Posterior vena cava (tissue), 2 donors: Measurements from ENCODE around the gene CD74. TPM values are rescaled to one million over a fixed set of nuclear protein-coding genes. Genes with fewer than 3 reads are reported as not detected.
"Not testable (repeated sequence)": the region's sequence is repeated elsewhere in the genome, so short reads cannot be mapped to it uniquely, and the experiment has no call there.

Experiments used
- DNase-seq: peaks from one replicate; pipeline ENCODE4 v3.0.0-alpha.2; 2020; ENCODE audit warnings: low spot score
- intact Hi-C, 2 donors: fragments of 100-400 bp; cut with DNase I; formaldehyde crosslinking; loops; one replicate each; pipeline versions ENCODE4 v1.14.1 to v1.14.2; 2022 to 2023
- total RNA-seq, 2 donors: library from RNA; stranded (reverse); fragmentation: NEBNext Ultra II Directional; extraction: Animal tissue kit (Norgen Biotek cat#: 25700); gene quantifications; one replicate each; pipeline ENCODE4 v1.2.1, GENCODE V29; 2021
- donor health status: DM: yes; HTN: yes; CAD: no.
- donor health status: DM: yes; HTN: yes; CAD: no.

Gene CD74
- total RNA-seq, 2 donors from 2014 or later, result 279 to 566 TPM

DNA sequence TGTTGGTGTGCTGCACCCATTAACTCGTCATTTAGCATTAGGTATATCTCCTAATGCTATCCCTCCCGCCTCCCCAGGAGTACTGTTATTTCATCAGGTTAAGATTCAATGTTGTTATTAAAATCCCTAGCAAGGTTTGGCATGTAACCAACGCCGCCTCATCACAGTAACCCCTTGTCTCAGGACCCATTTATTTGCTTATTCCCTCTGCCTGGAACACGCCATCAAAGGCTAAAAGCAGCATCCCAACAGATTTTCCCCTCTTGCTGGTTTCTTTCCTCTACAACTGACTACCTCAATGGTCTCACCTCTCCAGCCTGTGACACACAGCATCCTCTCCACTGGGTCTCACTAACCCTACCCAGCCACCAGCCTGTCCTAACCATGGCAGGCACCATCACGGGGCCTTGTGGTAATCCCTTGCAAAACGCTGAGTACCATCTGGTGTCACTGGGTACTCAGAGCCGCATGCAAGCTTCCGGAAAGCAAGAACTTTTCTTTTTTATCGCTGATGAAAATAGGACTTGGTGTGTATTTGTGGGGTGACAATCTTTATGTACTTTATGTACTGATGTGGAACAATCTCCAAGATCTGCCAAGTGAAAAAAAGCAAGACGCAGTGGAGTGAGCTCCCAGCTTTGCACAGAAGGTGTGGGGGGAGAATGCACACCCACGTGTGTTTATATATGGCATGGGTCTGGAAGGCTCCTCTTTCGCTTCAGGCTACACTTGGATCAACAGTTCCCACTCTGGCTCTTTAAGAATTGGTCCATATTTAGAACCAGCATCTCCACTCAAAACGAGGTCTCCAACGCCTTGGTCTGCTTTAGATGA is 30.7 kb upstream of the CD74 start:
- no peak for DNase-seq
- intact Hi-C loops, result no loop called here

DNA sequence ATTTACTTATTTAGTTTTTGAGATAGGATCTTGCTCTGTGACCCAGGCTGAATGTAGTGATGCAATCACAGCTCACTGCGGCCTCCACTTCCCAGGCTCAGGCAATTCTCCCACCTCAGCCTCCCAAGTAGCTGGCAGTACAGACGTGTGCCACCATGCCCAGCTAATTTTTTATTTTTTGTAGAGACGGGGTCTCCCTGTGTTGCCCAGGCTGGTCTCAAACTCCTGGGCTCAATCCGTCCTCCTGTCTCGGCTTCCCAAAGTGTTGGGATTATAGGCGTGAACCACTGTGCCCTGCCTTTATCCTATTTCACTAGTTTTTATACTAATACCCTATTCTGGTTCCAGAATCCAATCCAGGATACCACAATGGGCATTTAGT is 30.0 kb upstream of the CD74 start:
- intact Hi-C loops, result no loop called here
- DNase-seq, result no peak

DNA sequence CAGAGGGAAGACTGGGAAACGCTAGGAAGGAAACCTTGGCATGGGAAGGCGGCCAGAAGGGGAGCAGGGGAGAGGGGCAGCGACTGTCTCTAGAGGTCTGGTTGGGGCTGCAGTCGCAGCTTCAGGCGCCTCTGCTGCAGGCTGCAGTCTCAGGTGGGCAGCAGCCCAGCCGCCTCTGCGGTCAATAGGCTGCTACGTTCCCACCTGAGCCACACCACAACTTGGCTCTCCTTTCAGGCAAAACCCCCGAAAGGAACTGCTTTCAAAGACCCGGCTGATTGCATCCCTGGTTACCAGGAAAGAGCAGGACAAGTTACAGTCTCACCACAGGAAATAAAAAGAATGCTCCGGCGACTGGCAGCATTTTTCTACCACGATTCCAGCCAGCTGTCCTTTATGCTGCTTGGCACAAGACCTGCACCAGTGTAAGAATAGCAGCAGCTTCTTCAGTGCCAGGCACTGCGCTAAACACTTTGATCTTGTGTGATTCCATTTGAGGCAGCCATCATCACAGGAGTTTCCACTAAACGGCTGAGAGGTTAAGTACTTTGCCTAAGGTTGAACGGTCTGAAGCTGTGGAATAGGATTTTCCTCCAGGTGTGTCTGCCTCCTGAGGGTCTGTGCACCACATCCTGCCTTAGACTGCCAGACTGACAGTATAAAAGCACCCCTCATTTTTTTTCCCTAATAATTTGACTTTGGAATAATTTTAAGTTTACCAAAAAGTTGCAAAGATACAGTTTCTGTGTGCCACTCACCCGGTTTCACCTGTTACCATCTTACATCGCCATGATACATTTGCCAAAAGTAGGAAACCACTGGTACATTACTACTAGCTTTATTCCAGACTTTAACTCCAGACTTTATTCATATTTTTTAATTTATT is 29.3 kb upstream of the CD74 start:
- DNase-seq, result no peak
- intact Hi-C loops, result no loop called here

DNA sequence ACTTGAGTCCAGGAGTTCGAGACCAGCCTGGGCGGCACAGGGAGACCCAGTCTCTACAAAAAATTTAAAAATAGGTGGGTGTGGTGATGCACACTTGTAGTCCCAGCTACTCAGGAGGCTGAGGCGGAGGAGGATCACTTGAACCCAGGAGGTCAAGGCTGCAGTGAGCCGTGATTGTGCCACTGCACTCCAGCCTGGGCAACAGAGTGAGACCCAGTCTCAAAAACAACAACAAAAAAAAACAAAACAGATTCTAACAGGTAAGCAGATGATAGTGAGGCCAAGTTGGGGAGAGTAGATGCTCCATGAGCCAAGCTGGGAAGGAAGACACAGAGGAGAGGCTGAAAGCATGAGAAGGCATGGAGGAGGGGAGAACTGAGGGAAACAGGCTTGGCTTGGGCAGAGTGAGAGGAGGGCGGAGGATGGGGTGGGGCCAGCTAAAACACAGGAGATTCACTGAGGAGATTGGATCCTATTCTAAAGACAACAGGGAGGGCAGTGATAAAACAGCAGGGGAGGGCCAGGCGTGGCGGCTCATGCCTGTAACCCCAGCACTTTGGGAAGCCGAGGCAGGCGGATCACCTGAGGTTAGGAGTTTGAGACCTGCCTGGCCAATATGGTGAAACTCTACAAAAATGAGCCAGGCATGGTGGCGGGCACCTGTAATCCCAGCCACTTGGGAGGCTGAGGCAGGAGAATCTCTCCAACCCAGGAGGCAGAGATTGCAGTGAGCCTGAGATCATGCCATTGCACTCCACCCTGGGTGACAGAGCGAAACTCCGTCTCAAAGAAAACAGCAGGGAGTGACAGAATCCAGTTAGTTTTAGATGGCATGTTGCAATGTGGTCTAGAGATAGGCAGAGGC is 28.5 kb upstream of the CD74 start:
- intact Hi-C loops, result no loop called here
- no peak for DNase-seq

DNA sequence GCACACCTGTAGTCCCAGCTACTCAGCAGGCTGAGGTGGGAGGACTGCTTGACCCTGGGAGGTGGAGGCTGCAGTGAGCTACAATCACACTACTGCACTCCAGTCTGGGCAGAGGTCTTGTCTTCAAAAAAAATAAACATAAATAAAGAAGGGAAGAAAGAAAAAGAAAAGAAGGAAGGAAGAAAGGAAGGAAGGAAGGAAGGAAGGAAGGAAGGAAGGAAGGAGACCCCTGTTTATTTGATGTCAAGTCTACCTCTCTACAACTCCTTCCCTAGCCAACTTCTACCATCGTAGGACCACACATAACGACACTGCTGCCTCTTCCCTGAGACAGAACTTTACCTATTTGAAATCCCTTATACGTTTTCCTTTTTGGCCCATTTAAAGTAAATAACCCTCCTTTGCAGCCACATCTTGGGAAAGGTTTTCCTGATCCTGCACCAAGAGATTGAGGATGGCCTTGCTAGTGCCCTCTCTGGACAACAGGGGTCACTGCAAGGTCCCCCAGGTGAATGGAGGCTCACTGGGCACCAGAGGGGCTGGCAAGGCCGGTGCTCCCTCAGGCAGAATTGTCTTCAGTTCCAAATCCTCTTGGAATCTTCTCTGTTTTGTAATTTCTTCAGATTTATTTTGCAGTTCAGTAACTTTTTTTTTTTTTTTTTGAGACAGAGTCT is 26.3 kb upstream of the CD74 start:
- intact Hi-C loops, result loop anchor here in 1 of 2 donors (10.0 kb wide), 1 partner anchor 174 kb away; no protein-coding TSS in a partner anchor
- DNase-seq, result no peak

DNA sequence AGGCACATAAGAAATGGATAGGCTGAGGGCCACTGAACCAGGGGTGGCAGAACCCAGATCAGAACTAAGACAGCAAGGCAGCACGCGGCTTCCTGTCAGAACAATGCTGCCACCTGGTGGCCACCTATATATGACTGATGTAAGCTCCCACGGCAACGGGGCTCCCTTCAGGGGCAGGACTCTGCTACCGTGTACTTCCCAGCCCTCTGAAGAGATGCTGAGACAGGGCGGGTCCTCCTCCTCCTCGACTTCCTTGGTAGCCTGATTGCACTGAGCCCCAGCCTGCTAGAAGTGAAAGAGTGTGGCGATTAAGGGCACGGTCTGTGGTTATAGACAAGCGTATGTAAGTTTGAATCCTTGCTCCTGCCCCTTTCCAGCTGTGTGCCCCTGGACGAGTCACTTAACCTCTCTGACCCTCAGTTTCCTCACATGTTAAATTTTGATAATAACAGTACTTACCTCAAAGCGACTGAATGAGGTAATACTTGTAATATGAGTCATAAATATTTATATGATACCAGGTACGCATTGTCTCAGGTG is 23.5 kb upstream of the CD74 start:
- peak; percentile 95 for DNase-seq
- intact Hi-C loops, result loop anchor here in 1 of 2 donors (10.0 kb wide), 1 partner anchor 171 kb away; no protein-coding TSS in a partner anchor

DNA sequence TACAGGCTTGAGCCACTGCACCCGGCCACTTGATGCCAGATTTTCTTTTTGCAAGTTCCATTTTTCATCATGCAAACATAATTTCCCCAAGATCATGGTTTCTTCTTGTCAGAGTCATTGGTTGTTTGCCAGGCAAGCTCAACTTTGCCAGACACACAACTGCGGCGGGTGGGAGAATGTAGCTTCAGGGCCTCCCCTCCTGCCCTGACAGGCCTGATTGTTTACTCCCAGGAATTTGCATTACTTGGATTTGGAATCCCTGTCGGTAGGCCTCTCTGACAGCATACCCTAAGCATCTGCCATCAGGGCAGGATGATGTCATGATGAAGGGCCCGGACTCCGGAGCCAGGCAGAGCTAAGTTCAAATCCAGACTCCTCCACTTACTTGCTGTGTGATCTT is 21.8 kb upstream of the CD74 start:
- DNase-seq, result peak; percentile 43

DNA sequence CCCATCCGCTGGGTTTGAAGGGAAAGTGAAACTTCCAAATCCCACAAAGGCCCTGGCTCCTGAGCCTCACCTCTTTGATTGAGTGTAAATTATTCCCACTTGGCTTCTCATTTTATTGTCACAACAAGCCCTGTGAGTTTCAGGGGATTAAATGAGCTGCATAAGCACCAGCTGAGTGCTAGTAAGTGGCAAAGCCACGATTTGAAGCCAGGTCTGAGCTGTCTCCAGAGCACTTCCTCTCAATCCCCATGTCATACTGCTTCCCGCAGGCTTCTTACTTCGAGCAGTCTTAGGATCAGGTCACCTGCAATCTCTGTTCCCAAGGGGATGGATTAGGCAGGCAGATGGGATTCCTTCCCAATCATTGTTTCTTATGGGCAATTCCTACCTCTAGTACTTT is 18.9 kb upstream of the CD74 start:
- intact Hi-C loops, result loop anchor here in 1 of 2 donors (10.0 kb wide), 1 partner anchor 167 kb away; no protein-coding TSS in a partner anchor

More for the DNA sequence above, 21.8 kb upstream of the CD74 start:
- intact Hi-C loops, result loop anchor here in 1 of 2 donors (10.0 kb wide), 1 partner anchor 170 kb away; no protein-coding TSS in a partner anchor

DNA sequence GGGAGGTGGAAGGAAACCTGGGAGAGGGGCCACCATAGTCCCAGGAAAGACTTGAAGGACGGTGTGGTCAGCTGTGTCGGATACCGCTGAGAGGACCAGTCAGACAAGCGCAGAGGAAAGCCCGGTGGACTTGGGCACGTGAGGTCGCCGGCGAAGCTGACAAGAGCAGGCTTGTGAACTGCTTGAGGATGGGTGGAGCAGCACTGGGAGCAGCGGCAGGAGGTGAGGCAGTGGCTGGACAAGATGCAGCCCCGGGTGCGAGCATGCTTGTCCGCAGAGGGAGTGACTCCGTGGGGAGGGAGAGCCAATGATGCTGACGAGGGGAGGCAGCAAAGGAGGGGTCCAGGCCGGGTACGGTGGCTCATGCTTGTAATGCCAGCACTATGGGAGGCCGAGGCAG is 18.3 kb upstream of the CD74 start:
- intact Hi-C loops, result loop anchor here in 1 of 2 donors (10.0 kb wide), 1 partner anchor 166 kb away; no protein-coding TSS in a partner anchor
- DNase-seq, result peak; percentile 71

More for the DNA sequence above, 18.9 kb upstream of the CD74 start:
- DNase-seq, result no peak

DNA sequence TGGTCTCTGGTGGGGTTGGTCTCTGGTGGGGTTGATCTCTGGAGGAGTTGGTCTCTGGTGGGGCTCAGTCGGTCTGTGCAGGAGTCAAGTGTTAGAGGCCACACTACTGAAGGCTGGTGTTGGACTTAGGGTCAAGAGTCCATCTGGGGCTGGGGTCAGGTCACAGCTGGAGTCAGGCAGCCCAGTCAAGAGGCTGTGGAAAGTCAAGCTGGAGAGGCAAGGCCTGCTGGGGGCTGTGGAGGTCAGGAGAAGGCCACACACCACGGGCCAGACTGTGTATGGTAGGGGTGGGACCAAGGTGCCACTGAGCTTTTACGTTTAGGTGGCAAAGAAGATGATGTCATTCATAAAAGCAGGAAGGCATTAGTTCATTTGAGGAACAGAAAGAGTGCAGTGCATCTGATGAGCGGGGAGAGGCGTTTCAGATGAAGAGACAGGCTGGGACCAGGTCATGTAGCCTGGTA is 16.7 kb upstream of the CD74 start:
- intact Hi-C loops, result no loop called here
- no peak for DNase-seq

DNA sequence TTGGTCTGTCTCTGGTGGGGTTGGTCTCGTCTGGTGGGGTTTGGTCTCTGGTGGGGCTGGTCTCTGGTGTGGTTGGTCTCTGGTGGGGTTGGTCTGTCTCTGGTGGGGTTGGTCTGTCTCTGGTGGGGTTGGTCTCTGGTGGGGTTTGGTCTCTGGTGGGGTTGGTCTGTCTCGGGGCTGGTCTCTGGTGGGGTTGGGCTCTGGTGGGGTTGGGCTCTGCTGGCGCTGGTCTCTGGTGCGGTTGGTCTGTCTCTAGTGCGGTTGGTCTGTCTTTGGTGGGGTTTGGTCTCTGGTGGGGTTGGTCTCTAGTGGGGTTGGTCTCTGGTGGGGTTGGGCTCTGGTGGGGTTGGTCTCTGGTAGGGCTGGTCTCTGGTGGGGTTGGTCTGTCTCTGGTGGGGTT is 16.3 kb upstream of the CD74 start:
- DNase-seq, result no peak
- intact Hi-C loops, result no loop called here

DNA sequence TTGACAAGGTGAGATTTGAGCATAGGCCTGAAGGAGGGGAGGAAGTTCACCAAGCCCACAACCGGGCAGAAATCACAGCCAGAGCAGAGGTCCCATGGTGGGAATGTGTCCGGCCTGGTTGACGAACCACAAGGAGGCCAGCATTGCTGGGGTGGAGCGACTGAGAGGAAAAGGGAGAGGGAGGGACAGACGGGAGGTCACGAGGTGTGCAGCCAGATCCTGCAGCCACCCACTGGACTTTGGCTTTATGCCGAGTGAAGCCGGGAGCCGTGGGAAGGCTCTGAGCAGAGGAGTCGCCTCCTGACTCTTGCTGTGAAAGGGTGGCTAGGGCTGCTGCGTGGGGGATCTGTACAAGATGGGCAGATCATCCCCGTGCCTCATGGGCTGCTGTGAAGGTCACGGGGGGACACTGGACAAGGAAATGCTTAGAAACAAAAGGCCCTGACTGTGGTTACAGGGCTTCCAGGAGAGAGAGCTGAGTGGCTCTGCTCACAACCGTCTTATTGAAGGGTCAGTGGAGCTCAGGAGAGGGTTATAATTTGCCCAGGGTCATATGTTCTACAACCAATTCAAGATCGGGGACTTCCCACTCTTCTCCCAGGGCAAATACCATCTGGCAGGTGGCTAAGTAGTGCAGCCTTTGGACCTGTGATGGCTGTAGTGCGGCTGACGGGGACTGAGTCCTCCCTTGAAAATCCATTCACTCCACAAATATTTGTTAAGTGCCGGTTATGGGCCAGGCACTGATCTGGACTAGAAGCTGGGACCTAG is 15.6 kb upstream of the CD74 start:
- intact Hi-C loops, result no loop called here
- no peak for DNase-seq

DNA sequence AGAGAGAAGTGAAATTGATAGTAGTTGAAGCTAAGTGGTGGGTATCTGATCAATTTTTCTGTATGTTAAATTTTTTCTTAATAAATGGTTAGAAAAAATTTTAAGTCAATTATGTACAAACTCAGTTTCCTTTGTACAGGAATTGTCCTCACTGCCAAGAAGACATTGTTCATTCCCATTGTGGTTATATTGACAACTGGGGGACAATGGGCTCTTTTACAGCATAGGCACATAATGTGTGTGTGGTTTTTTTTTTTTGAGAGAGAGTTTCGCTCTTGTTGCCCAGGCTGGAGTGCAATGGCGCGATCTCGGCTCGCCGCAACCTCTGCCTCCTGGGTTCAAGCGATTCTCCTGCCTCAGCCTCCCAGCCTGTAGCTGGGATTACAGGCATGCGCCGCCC is 13.5 kb upstream of the CD74 start:
- DNase-seq, result peak; percentile 20
- intact Hi-C loops, result not testable (repeated sequence)

DNA sequence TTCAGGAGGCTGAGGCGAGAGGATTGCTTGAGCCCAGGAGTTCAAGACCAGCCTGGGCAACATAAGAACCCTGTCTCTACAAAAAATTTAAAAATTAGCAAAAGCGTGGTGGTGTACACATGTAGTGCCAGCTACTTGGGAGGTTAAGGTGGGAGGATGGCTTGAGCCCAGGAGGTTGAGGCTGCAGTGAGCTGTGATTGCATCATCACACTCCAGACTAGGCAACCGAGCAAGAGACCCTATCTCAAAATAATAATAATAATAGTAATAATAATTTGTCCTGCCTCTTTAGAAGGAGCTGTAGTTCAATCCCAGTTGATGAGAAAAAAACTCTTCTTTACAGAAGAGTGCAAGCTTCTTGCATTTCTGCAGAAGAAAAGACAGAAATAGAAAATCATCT is 10.0 kb upstream of the CD74 start:
- DNase-seq, result peak; percentile 25
- intact Hi-C loops, result no loop called here

DNA sequence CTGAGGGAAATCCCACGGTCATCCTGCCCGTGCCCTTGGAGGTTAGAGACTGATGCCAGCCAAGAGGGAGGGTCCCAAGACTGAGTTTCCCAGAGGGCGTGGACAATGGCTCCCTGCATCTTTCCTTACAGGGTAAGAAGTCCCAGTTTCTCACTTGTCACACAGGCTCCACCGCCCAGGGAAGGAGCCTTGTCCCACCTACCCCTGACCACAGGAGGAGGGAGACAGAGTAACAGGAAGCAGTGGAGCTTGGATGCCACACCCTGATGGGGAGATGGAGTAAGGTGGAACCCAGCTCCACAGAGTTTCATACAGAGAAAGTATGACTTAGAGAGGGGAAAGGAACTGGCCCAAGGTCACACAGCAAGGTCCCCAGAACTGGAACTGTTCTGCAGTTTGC is 9.4 kb upstream of the CD74 start:
- intact Hi-C loops, result no loop called here
- DNase-seq, result no peak

DNA sequence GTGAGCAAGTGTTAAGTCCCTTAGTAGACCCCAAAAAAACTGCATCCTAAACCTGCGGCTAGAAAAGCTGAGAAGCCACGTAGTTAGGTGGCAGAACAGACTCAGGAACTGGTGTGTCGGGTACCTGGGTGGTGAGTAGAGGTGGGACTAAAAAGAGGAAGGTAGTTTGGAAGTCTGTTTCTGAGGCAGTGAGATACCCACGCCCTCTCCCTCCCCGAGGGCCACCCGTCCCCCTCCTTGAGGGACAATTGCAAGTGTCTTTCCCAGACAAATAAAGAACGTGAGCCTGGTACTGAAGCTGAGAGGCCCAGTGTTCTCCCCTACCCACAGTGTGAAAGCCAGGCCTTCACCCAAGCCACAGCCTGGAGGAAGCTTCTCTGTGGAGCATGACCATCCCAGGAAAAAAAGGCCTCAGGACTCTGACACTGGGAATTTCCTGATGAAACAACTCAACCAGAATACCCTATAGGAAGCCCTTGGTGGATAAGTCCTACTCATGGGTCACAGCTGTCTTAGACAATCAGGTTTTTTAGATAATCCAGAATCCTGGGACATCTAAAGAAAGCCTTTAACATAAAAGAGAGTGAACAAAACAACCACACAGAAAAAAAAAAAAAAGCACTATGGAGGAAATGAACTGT is 7.0 kb upstream of the CD74 start:
- intact Hi-C loops, result no loop called here
- DNase-seq, result peak; percentile 61
